Endothelial cell of umbilical vein (primary cell): ENCODE data around the gene CYB5R2. TPM values are rescaled to one million over a fixed set of nuclear protein-coding genes. Genes with fewer than 3 reads are reported as not detected.

Source experiments
- BruUV-seq: library from RNA; stranded (reverse); fragments of 400-500 nt; replicated peaks from 2 replicates; lab custom pipeline; 2021; lab: Mats Ljungman, UMichigan
- CTCF ChIA-PET: fragments of 300-600, 350-600 bp; sonication (Branson Sonifier 250); formaldehyde crosslinking; loops from one replicate; lab custom pipeline; 2021; ENCODE audit warnings: antibody characterized with exemption, inconsistent platforms; lab: Charles Lee
- POLR2A ChIA-PET: fragments of 300-600, 350-600 bp; sonication (Branson Sonifier 250); formaldehyde crosslinking; loops from one replicate; lab custom pipeline; 2021; ENCODE audit warnings: antibody characterized with exemption, inconsistent platforms; lab: Charles Lee
- DNase-seq: peaks from one replicate; pipeline ENCODE4 v3.0.0-alpha.2; 2011; ENCODE audit warnings: low read depth, low spot score
- FAIRE-seq: peaks from 2 replicates; lab custom pipeline; 2011; peaks lifted over from hg19 to GRCh38; lab: Jason Lieb, UNC
- H2AFZ ChIP-seq: 2 replicates; pipeline ENCODE4 v1.6.0; 2012; ENCODE audit warnings: low read depth, low read length, control low read depth, inconsistent platforms
- H3K27ac ChIP-seq: 2 replicates; pipeline ENCODE4 v1.5.1; 2011; ENCODE audit warnings: low read depth, mild to moderate bottlenecking, control low read depth, low read length, moderate library complexity; ENCODE audit not compliant: insufficient read depth
- H3K27me3 ChIP-seq, 2 experiments: 2 replicates each; pipeline versions ENCODE4 v1.6.0 to v1.6.1; 2011; ENCODE audit warnings: low read length in 2 of 2, mixed read lengths in 1 of 2; ENCODE audit not compliant: control insufficient read depth in 2 of 2, insufficient read depth in 2 of 2
- H3K36me3 ChIP-seq, 2 experiments: 2 replicates in 1 of 2; 3 replicates in 1 of 2; pipeline ENCODE4 v1.5.1; 2011; ENCODE audit warnings: low read length in 2 of 2, mild to moderate bottlenecking in 1 of 2, moderate library complexity in 1 of 2; ENCODE audit not compliant: control insufficient read depth in 2 of 2, insufficient read depth in 2 of 2; ENCODE audit errors: extremely low read depth in 1 of 2
- H3K4me1 ChIP-seq: 3 replicates; pipeline ENCODE4 v1.5.1; 2011; ENCODE audit warnings: mild to moderate bottlenecking, low read length; ENCODE audit not compliant: control insufficient read depth, insufficient read depth; ENCODE audit errors: extremely low read depth
- H3K4me2 ChIP-seq: 2 replicates; pipeline ENCODE4 v1.6.1; 2011; ENCODE audit warnings: low read length, control low read depth, mixed read lengths; ENCODE audit not compliant: insufficient read depth
- H3K4me3 ChIP-seq, 3 experiments: fragments of 200-600 bp in 1 of 3; sonication (generic), shearing (Covaris generic) in 1 of 3; replicated peaks in 1 of 3; 2 replicates each; pipeline ENCODE4 v1.5.1; 2011 to 2016; ENCODE audit warnings: control low read depth in 3 of 3, low read length in 3 of 3, mild to moderate bottlenecking in 2 of 3, inconsistent platforms in 1 of 3, low read depth in 1 of 3, moderate library complexity in 1 of 3; ENCODE audit not compliant: insufficient read depth in 1 of 3
- H3K79me2 ChIP-seq: 2 replicates; pipeline ENCODE4 v1.6.0; 2012; ENCODE audit warnings: low read length, inconsistent platforms; ENCODE audit not compliant: control insufficient read depth, insufficient read depth
- H3K9ac ChIP-seq: replicated peaks from 2 replicates; pipeline ENCODE3; 2011; ENCODE audit warnings: low read length, control low read depth; ENCODE audit not compliant: insufficient read depth; ENCODE audit errors: extremely low read depth
- H3K9me1 ChIP-seq: replicated peaks from 3 replicates; pipeline ENCODE4 v1.6.0; 2011; ENCODE audit warnings: mild to moderate bottlenecking, low read length; ENCODE audit not compliant: control insufficient read depth, insufficient read depth; ENCODE audit errors: extremely low read depth
- H3K9me3 ChIP-seq: replicated peaks from 2 replicates; pipeline ENCODE4 v1.5.1; 2012; ENCODE audit warnings: low read length, inconsistent platforms; ENCODE audit not compliant: control insufficient read depth, insufficient read depth
- H4K20me1 ChIP-seq: replicated peaks from 2 replicates; pipeline ENCODE3; 2011; ENCODE audit warnings: mild to moderate bottlenecking, low read length; ENCODE audit not compliant: control insufficient read depth, insufficient read depth; ENCODE audit errors: extremely low read depth
- EZH2 ChIP-seq: IDR thresholded peaks from 2 replicates; pipeline ENCODE4 v1.6.1; 2012; ENCODE audit warnings: borderline replicate concordance, low read depth, mild to moderate bottlenecking, moderate library complexity, low read length, inconsistent platforms; ENCODE audit not compliant: severe bottlenecking
- FOS ChIP-seq: IDR thresholded peaks from 2 replicates; pipeline ENCODE4 v1.6.1; 2011; ENCODE audit warnings: mild to moderate bottlenecking, low read length, moderate library complexity, borderline replicate concordance; ENCODE audit not compliant: insufficient read depth
- GATA2 ChIP-seq: IDR thresholded peaks from 2 replicates; pipeline ENCODE4 v1.7.0; 2011; ENCODE audit warnings: low read depth, mild to moderate bottlenecking, moderate library complexity, mixed read lengths, low read length; ENCODE audit not compliant: insufficient read length, insufficient read depth
- JUN ChIP-seq: IDR thresholded peaks from 2 replicates; pipeline ENCODE4 v1.6.1; 2011; ENCODE audit warnings: borderline replicate concordance, low read depth; ENCODE audit not compliant: insufficient read length, insufficient read depth
- MYC ChIP-seq: IDR thresholded peaks from one replicate; pipeline ENCODE4 v1.6.1; 2011; ENCODE audit warnings: mild to moderate bottlenecking, low read depth, low read length
- POLR2A ChIP-seq: IDR thresholded peaks from 2 replicates; pipeline ENCODE4 v1.6.1; 2012; ENCODE audit warnings: low read depth, mild to moderate bottlenecking, control low read depth, low read length
- POLR2AphosphoS5 ChIP-seq: IDR thresholded peaks from 2 replicates; pipeline ENCODE4 v1.6.1; 2012; ENCODE audit warnings: low read depth, mild to moderate bottlenecking, control low read depth, low read length, moderate library complexity; ENCODE audit not compliant: insufficient read depth
- dilution Hi-C: fragments of 300-500 bp; cut with MboI; formaldehyde crosslinking; loops from one replicate; pipeline ENCODE4 v1.15.0; 2019; ENCODE audit warnings: low sequenced_read_pairs; ENCODE audit not compliant: extremely low pct_ligation_motif_present
- intact Hi-C: fragments of 100-400 bp; cut with micrococcal nuclease; formaldehyde crosslinking; loops from one replicate; pipeline ENCODE4 v1.10.0; 2022
- polyA plus RNA-seq, 4 experiments: library from polyadenylated mRNA; depleted of rRNA in 3 of 4; stranded (reverse) in 3 of 4; unstranded in 1 of 4; fragments of >200 nt; gene quantifications; 2 replicates each; pipeline versions ENCODE4 v1.2.1 to v1.2.3, GENCODE V29; 2011 to 2012; ENCODE audit warnings: missing spikeins in 1 of 4
- total RNA-seq: library from RNA; stranded (reverse); gene quantifications from 2 replicates; pipeline ENCODE4 v1.2.3, GENCODE V29; 2021
- TF ChIP-seq, protein P1 (sequence below), 2 donors: IDR thresholded peaks; 1 replicate in 1 of 2; 2 replicates in 1 of 2; pipeline ENCODE4 v1.5.1; 2011; ENCODE audit warnings: low read length in 2 of 2, mild to moderate bottlenecking in 2 of 2, moderate library complexity in 2 of 2, control low read depth in 1 of 2, inconsistent platforms in 1 of 2, low read depth in 1 of 2; ENCODE audit not compliant: insufficient read depth in 1 of 2; ENCODE audit errors: extremely low read depth in 1 of 2
- TF ChIP-seq, protein P2 (sequence below): IDR thresholded peaks from 2 replicates; pipeline ENCODE4 v1.6.1; 2011; ENCODE audit not compliant: insufficient read depth, insufficient read length

Gene CYB5R2
- total and polyA plus RNA-seq, 2 donors (not counting 3 experiments of a cell fraction or from before 2014, with no cell fraction given): 4.8 to 5.0 TPM

GRCh38 chr11:7637447-7638157, 35.7 kb downstream of the CYB5R2 start:
- no peak overlapping the region for H3K4me2 ChIP-seq
- H3K4me1 ChIP-seq: peaks cover 10% of the 10 kb centered on the region
- H3K9me3 ChIP-seq: no peaks in the 10 kb centered on the region
- no peak overlapping the region for H3K9ac ChIP-seq
- DNase-seq: peak; percentile 62
- H3K27me3 ChIP-seq: no peaks in the 10 kb centered on the region
- TF ChIP-seq, protein P1, sequence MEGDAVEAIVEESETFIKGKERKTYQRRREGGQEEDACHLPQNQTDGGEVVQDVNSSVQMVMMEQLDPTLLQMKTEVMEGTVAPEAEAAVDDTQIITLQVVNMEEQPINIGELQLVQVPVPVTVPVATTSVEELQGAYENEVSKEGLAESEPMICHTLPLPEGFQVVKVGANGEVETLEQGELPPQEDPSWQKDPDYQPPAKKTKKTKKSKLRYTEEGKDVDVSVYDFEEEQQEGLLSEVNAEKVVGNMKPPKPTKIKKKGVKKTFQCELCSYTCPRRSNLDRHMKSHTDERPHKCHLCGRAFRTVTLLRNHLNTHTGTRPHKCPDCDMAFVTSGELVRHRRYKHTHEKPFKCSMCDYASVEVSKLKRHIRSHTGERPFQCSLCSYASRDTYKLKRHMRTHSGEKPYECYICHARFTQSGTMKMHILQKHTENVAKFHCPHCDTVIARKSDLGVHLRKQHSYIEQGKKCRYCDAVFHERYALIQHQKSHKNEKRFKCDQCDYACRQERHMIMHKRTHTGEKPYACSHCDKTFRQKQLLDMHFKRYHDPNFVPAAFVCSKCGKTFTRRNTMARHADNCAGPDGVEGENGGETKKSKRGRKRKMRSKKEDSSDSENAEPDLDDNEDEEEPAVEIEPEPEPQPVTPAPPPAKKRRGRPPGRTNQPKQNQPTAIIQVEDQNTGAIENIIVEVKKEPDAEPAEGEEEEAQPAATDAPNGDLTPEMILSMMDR (IDR thresholded peaks at IDR 0.05; ENCODE audit: extremely low read depth in 1 of 2, insufficient read depth in 1 of 2, low read depth in 1 of 2, low read length in 2 of 2): no peak
- TF ChIP-seq JUN (peak; percentile 72), FOS (peak; percentile 57)
- H4K20me1 ChIP-seq: no peaks in the 10 kb centered on the region
- FAIRE-seq: peak; percentile 70
- peak overlapping the region; percentile 19 for H3K27ac ChIP-seq
- ChIA-PET POLR2A (interaction anchor here (1.4 kb wide), 1 partner anchor 32 kb away, joined by 6 read pairs; no protein-coding TSS in a partner anchor), CTCF (interaction anchor here (0.7 to 3.4 kb wide), 12 partner anchors 8 to 539 kb away, joined by 3 to 22 read pairs (median 4); no protein-coding TSS in a partner anchor)
- no peak overlapping the region for H3K4me3 ChIP-seq
- H3K79me2 ChIP-seq: no peaks in the 10 kb centered on the region
- BruUV-seq: no TSS peak
- no peak overlapping the region for H2AFZ ChIP-seq
- intact Hi-C loops (no loop called here), dilution Hi-C loops (no loop called here)
- no peaks in the 10 kb centered on the region for H3K36me3 ChIP-seq
- H3K9me1 ChIP-seq: no peaks in the 10 kb centered on the region

DNA sequence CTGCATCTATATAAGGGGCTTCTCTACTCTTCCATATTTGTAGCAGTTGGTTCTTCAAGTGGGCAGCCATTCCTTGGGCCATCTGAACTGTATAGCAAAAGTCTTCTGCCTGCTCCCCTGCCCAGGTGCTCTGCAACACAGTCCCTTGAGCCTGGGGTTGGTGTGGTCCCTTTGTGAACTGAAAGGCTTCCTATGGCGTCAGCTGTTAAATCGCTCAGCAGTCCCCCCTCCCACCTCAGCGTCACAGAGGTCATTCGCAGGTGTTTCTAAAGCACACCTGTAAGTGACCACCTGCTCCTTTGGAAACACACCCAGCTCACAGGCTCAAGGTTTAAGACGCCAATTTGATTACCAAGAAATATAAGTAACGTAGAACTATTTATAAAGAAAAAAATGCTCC, 37.0 kb downstream of the CYB5R2 start:
- intact Hi-C loops (no loop called here), dilution Hi-C loops (no loop called here)
- CTCF ChIA-PET: interaction anchor here (1.4 to 3.4 kb wide), 3 partner anchors 21 to 65 kb away, joined by 4 to 22 read pairs (median 16); no protein-coding TSS in a partner anchor
- Histone ChIP-seq H3K9me3 (no peaks in the 10 kb centered on the region), H3K4me1 (peaks cover 10% of the 10 kb centered on the region), H3K36me3 (no peaks in the 10 kb centered on the region), H3K27me3 (no peaks in the 10 kb centered on the region), H3K4me3 (no peak overlapping the region), H3K79me2 (no peaks in the 10 kb centered on the region), H3K9me1 (no peaks in the 10 kb centered on the region), H3K4me2 (no peak overlapping the region), H4K20me1 (no peaks in the 10 kb centered on the region), H2AFZ (no peak overlapping the region), H3K9ac (no peak overlapping the region), H3K27ac (no peak overlapping the region)
- FAIRE-seq: no peak
- no peak for DNase-seq
- no TSS peak for BruUV-seq
- POLR2A ChIA-PET: interaction anchor here (0.5 kb wide), 1 partner anchor 92 kb away, joined by 4 read pairs; no protein-coding TSS in a partner anchor
- TF ChIP-seq JUN (no peak), POLR2A (no peak), POLR2AphosphoS5 (no peak), GATA2 (no peak), MYC (no peak), FOS (no peak), EZH2 (no peak)
- TF ChIP-seq, protein P2, sequence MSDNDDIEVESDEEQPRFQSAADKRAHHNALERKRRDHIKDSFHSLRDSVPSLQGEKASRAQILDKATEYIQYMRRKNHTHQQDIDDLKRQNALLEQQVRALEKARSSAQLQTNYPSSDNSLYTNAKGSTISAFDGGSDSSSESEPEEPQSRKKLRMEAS: no peak
- TF ChIP-seq, protein P1 (IDR thresholded peaks at IDR 0.05; ENCODE audit: extremely low read depth in 1 of 2, insufficient read depth in 1 of 2, low read depth in 1 of 2, low read length in 2 of 2): no peak
